Measurements from ENCODE around the gene SERP1. TPM values are rescaled to one million over a fixed set of nuclear protein-coding genes. Genes with fewer than 3 reads are reported as not detected.
A peak's percentile ranks its signal among the peaks of the same experiment; 100 is the strongest.

SERP1 gene
- total RNA-seq, 1 donor from 2014 or later, result 120 TPM

DNA sequence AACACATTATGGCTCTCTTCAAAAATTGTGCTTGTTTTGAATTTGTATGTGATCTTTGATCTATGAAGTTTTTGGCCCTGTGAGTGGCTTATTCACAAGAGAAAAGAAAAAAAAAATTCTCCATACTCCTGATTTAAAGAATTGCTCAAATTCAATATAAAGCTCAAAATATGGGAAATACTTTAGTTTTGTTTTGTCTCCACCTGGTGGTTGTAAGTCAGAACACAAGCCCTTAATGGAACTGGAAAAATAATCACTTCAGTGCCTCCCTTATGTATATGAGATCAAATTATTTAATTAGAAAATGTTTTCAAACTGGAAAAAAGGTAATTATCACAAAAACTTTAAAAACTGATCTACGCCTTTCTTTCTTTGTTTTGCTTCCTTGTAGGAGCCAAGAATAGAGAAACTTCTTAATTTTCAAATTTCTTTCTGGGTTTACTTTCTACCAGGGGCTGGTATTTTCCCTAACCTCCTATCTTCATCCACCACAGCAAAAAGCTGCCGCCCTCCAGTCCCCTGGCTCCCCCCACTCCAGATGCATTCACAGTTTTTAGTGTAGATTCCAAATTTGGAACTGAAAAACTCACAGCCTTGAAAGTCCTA is 50.6 kb downstream of the SERP1 start:
- Histone ChIP-seq H3K27me3 (no peaks in the 10 kb centered on the region), H3K9ac (no peak overlapping the region), H4K20me1 (ENCODE audit: low read depth) (no peaks in the 10 kb centered on the region), H3K27ac (no peak overlapping the region), H2AFZ (replicated peaks) (no peak overlapping the region), H3K4me2 (no peak overlapping the region), H3K36me3 (no peaks in the 10 kb centered on the region), H3F3A (ENCODE audit: low read depth) (peaks cover 4% of the 10 kb centered on the region), H3K79me2 (ENCODE audit: low read depth) (no peaks in the 10 kb centered on the region), H3K4me1 (peaks cover 8% of the 10 kb centered on the region), H3K4me3 (no peak overlapping the region), H3K9me3 (ENCODE audit: low read depth) (no peaks in the 10 kb centered on the region)
- H3K9me3 Mint-ChIP-seq, result peaks cover 6% of the 10 kb centered on the region
- H3K36me3 Mint-ChIP-seq, result no peaks in the 10 kb centered on the region
- peaks cover 3% of the 10 kb centered on the region for H3K27me3 Mint-ChIP-seq (ENCODE audit: insufficient read depth, low read depth)
- no peak overlapping the region for H3K27ac Mint-ChIP-seq
- peaks cover 18% of the 10 kb centered on the region for H3K4me1 Mint-ChIP-seq
- TF ChIP-seq EZH2phosphoT487 (IDR thresholded peaks at IDR 0.05) (no peak), CTCF (IDR thresholded peaks at IDR 0.05) (peak; percentile 90)
- peak; percentile 37 for DNase-seq (ENCODE audit: low spot score)
- H3K4me3 Mint-ChIP-seq, result no peak overlapping the region

GRCh38 chr3:150495149-150495548 is 51.1 kb downstream of the SERP1 start:
- H3K4me1 Mint-ChIP-seq, result peaks cover 18% of the 10 kb centered on the region
- Histone ChIP-seq H3K36me3 (no peaks in the 10 kb centered on the region), H3K4me1 (peaks cover 8% of the 10 kb centered on the region), H3K27ac (no peak overlapping the region), H4K20me1 (ENCODE audit: low read depth) (no peaks in the 10 kb centered on the region), H3K27me3 (no peaks in the 10 kb centered on the region), H3K9me3 (ENCODE audit: low read depth) (no peaks in the 10 kb centered on the region), H2AFZ (replicated peaks) (peak overlapping the region; percentile 11), H3K4me2 (no peak overlapping the region), H3K79me2 (ENCODE audit: low read depth) (no peaks in the 10 kb centered on the region), H3F3A (ENCODE audit: low read depth) (peaks cover 4% of the 10 kb centered on the region), H3K4me3 (no peak overlapping the region), H3K9ac (no peak overlapping the region)
- TF ChIP-seq EZH2 (IDR thresholded peaks at IDR 0.05) (no peak), CTCF (IDR thresholded peaks at IDR 0.05) (no peak), EZH2phosphoT487 (IDR thresholded peaks at IDR 0.05) (no peak)
- peak overlapping the region; percentile 21 for H3K27ac Mint-ChIP-seq
- H3K36me3 Mint-ChIP-seq, result no peaks in the 10 kb centered on the region
- peaks cover 4% of the 10 kb centered on the region for H3K9me3 Mint-ChIP-seq
- peaks cover 3% of the 10 kb centered on the region for H3K27me3 Mint-ChIP-seq (ENCODE audit: insufficient read depth, low read depth)
- DNase-seq (ENCODE audit: low spot score), result peak; percentile 10
- H3K4me3 Mint-ChIP-seq, result peak overlapping the region; percentile 19

DNA sequence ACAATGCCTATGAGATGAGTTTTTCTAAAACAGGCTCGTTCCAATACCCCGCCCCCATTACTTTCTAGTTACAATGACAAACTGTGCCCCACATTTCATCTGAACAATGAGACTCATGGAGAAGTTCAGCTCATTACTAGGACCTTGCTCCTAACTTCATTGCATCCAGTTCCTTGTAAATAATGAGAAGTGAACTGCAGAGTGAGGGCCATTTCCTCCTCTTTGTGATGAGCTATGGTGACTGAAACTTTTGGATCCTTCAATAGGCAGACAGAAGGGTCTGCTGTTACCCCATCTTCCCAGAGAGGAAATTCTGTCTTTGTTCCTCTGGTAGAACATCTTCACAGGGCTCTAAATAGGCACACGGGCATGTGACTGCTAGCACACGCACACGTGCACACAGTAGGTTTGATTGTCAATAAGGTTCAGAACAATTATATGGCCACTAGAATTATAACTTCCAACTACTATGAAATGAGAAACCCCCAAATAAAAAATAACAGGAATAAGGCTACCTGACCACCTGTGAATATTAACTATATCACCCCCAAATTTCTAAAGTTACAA is 51.8 kb downstream of the SERP1 start:
- no peaks in the 10 kb centered on the region for H3K27me3 ChIP-seq
- Mint-ChIP-seq H3K36me3 (no peaks in the 10 kb centered on the region), H3K27ac (peak overlapping the region; percentile 72), H3K27me3 (ENCODE audit: insufficient read depth, low read depth) (peaks cover 3% of the 10 kb centered on the region), H3K4me1 (peaks cover 18% of the 10 kb centered on the region), H3K9me3 (no peaks in the 10 kb centered on the region), H3K4me3 (no peak overlapping the region)
- peaks cover 4% of the 10 kb centered on the region for H3F3A ChIP-seq (ENCODE audit: low read depth)
- TF ChIP-seq EZH2phosphoT487 (IDR thresholded peaks at IDR 0.05) (no peak), EZH2 (IDR thresholded peaks at IDR 0.05) (no peak), CTCF (IDR thresholded peaks at IDR 0.05) (no peak)
- no peak for DNase-seq (ENCODE audit: low spot score)
- H3K27ac ChIP-seq, result no peak overlapping the region
- no peak overlapping the region for H3K4me2 ChIP-seq
- peaks cover 8% of the 10 kb centered on the region for H3K4me1 ChIP-seq
- no peaks in the 10 kb centered on the region for H3K9me3 ChIP-seq (ENCODE audit: low read depth)
- H3K4me3 ChIP-seq, result no peak overlapping the region
- no peaks in the 10 kb centered on the region for H3K36me3 ChIP-seq
- H2AFZ ChIP-seq (replicated peaks), result peak overlapping the region; percentile 11
- no peaks in the 10 kb centered on the region for H4K20me1 ChIP-seq (ENCODE audit: low read depth)
- no peak overlapping the region for H3K9ac ChIP-seq
- no peaks in the 10 kb centered on the region for H3K79me2 ChIP-seq (ENCODE audit: low read depth)

Other genes starting within 250 kb of the SERP1 start
- gene TSC22D2, start 138.2 kb downstream of the SERP1 start, total RNA-seq (ENCODE audit: low replicate concordance), result 15.4 and 18.7 TPM in 2 replicates
- 109 and 135 TPM in 2 replicates for gene EIF2A, start 291 bp upstream of the SERP1 start, total RNA-seq (ENCODE audit: low replicate concordance)
- gene SELENOT, start 56.8 kb upstream of the SERP1 start, total RNA-seq (ENCODE audit: low replicate concordance), result 73.4 and 133 TPM in 2 replicates
- 0.28 TPM in 1 of 2 replicates, not detected in the other for gene ERICH6, start 157.4 kb upstream of the SERP1 start, total RNA-seq (ENCODE audit: low replicate concordance)
- 14.6 TPM in 2 replicates for gene SIAH2, start 216.7 kb upstream of the SERP1 start, total RNA-seq (ENCODE audit: low replicate concordance)